ENCODE results near the gene LMNB1.

The LMNB1 gene

DNA sequence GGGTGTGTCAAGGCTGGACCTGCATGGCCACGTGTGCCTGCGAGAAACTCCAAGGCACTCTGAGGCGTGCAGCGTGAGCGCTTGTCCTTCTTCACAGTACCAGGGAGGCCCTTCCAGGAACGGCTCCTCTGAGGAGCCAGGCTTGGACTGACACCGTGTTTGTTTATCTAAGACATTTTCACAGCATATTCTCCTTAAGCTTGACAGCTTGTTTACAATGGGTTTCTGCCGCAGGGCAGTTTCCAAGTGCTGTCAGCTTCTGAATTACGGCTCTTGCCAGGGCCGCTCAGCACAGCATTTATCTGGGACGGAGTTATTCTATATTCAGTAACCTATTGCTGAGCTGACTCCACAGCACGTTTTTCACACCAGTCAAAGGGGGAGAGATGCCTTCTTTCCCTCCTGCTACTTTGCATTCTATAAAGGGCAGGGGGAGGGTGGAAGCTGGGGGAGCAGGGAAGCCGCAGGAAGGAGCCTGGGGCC, 98.4 kb downstream of the LMNB1 start (continued):
- TF ChIP-seq, protein P1, sequence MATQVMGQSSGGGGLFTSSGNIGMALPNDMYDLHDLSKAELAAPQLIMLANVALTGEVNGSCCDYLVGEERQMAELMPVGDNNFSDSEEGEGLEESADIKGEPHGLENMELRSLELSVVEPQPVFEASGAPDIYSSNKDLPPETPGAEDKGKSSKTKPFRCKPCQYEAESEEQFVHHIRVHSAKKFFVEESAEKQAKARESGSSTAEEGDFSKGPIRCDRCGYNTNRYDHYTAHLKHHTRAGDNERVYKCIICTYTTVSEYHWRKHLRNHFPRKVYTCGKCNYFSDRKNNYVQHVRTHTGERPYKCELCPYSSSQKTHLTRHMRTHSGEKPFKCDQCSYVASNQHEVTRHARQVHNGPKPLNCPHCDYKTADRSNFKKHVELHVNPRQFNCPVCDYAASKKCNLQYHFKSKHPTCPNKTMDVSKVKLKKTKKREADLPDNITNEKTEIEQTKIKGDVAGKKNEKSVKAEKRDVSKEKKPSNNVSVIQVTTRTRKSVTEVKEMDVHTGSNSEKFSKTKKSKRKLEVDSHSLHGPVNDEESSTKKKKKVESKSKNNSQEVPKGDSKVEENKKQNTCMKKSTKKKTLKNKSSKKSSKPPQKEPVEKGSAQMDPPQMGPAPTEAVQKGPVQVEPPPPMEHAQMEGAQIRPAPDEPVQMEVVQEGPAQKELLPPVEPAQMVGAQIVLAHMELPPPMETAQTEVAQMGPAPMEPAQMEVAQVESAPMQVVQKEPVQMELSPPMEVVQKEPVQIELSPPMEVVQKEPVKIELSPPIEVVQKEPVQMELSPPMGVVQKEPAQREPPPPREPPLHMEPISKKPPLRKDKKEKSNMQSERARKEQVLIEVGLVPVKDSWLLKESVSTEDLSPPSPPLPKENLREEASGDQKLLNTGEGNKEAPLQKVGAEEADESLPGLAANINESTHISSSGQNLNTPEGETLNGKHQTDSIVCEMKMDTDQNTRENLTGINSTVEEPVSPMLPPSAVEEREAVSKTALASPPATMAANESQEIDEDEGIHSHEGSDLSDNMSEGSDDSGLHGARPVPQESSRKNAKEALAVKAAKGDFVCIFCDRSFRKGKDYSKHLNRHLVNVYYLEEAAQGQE (tag by site-specific recombination; IDR thresholded peaks at IDR 0.05) = peak; percentile 49; the same call in 1 of the 2 replicates
- TF ChIP-seq, protein P2, sequence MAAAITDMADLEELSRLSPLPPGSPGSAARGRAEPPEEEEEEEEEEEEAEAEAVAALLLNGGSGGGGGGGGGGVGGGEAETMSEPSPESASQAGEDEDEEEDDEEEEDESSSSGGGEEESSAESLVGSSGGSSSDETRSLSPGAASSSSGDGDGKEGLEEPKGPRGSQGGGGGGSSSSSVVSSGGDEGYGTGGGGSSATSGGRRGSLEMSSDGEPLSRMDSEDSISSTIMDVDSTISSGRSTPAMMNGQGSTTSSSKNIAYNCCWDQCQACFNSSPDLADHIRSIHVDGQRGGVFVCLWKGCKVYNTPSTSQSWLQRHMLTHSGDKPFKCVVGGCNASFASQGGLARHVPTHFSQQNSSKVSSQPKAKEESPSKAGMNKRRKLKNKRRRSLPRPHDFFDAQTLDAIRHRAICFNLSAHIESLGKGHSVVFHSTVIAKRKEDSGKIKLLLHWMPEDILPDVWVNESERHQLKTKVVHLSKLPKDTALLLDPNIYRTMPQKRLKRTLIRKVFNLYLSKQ (tag by site-specific recombination; IDR thresholded peaks at IDR 0.05; ENCODE audit: borderline replicate concordance) = no peak
- TF ChIP-seq TRIM28 (IDR thresholded peaks at IDR 0.05; ENCODE audit: borderline replicate concordance, low read length) (peak; percentile 95), ZNF76 (tag by site-specific recombination; IDR thresholded peaks at IDR 0.05; ENCODE audit: borderline replicate concordance, low read depth) (no peak), ZFP41 (tag by site-specific recombination; IDR thresholded peaks at IDR 0.05; ENCODE audit: borderline replicate concordance) (no peak), MZF1 (tag by site-specific recombination; IDR thresholded peaks at IDR 0.05; ENCODE audit: borderline replicate concordance) (0 out of 2 replicates have a peak, but pooled peaks have one; percentile 15), ZNF184 (tag by site-specific recombination; IDR thresholded peaks at IDR 0.05) (0 out of 2 replicates have a peak, but pooled peaks have one; percentile 47), PATZ1 (tag by site-specific recombination; IDR thresholded peaks at IDR 0.05) (no peak), ZNF274 (IDR thresholded peaks at IDR 0.05; ENCODE audit: low read length) (no peak), ZNF274 (tag by site-specific recombination; IDR thresholded peaks at IDR 0.05; ENCODE audit: borderline replicate concordance) (no peak), YY2 (tag by site-specific recombination; IDR thresholded peaks at IDR 0.05) (no peak), ZNF174 (tag by site-specific recombination; IDR thresholded peaks at IDR 0.05) (no peak), ZXDB (tag by site-specific recombination; IDR thresholded peaks at IDR 0.05) (peak; percentile 92), ZNF701 (tag by site-specific recombination; IDR thresholded peaks at IDR 0.05) (no peak), ZNF132 (tag by site-specific recombination; IDR thresholded peaks at IDR 0.05; ENCODE audit: borderline replicate concordance) (no peak), ZNF23 (tag by site-specific recombination; IDR thresholded peaks at IDR 0.05; ENCODE audit: borderline replicate concordance) (no peak), ZNF791 (tag by site-specific recombination; IDR thresholded peaks at IDR 0.05) (no peak), ZNF350 (tag by site-specific recombination; IDR thresholded peaks at IDR 0.05) (no peak), MEIS1 (CRISPR knock-in tag; IDR thresholded peaks at IDR 0.05; ENCODE audit: borderline replicate concordance) (peak; percentile 28; the same call in 1 of the 2 replicates), ZNF624 (tag by site-specific recombination; IDR thresholded peaks at IDR 0.05) (no peak), ZNF473 (tag by site-specific recombination; IDR thresholded peaks at IDR 0.05) (no peak), ZNF571 (tag by site-specific recombination; IDR thresholded peaks at IDR 0.05) (no peak), ZBTB7A (tag by site-specific recombination; IDR thresholded peaks at IDR 0.05; ENCODE audit: low read depth) (no peak), ZIC2 (tag by site-specific recombination; IDR thresholded peaks at IDR 0.05) (peak; percentile 92), HOXC10 (CRISPR knock-in tag; IDR thresholded peaks at IDR 0.05) (no peak), ZBTB20 (tag by site-specific recombination; IDR thresholded peaks at IDR 0.05) (0 out of 2 replicates have a peak, but pooled peaks have one; percentile 13), PRDM1 (tag by site-specific recombination; IDR thresholded peaks at IDR 0.05) (no peak), ZNF155 (tag by site-specific recombination; IDR thresholded peaks at IDR 0.05) (no peak)
- TF ChIP-seq, protein P3, sequence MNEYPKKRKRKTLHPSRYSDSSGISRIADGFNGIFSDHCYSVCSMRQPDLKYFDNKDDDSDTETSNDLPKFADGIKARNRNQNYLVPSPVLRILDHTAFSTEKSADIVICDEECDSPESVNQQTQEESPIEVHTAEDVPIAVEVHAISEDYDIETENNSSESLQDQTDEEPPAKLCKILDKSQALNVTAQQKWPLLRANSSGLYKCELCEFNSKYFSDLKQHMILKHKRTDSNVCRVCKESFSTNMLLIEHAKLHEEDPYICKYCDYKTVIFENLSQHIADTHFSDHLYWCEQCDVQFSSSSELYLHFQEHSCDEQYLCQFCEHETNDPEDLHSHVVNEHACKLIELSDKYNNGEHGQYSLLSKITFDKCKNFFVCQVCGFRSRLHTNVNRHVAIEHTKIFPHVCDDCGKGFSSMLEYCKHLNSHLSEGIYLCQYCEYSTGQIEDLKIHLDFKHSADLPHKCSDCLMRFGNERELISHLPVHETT (tag by site-specific recombination; IDR thresholded peaks at IDR 0.05) = no peak
- TF ChIP-seq, protein P4, sequence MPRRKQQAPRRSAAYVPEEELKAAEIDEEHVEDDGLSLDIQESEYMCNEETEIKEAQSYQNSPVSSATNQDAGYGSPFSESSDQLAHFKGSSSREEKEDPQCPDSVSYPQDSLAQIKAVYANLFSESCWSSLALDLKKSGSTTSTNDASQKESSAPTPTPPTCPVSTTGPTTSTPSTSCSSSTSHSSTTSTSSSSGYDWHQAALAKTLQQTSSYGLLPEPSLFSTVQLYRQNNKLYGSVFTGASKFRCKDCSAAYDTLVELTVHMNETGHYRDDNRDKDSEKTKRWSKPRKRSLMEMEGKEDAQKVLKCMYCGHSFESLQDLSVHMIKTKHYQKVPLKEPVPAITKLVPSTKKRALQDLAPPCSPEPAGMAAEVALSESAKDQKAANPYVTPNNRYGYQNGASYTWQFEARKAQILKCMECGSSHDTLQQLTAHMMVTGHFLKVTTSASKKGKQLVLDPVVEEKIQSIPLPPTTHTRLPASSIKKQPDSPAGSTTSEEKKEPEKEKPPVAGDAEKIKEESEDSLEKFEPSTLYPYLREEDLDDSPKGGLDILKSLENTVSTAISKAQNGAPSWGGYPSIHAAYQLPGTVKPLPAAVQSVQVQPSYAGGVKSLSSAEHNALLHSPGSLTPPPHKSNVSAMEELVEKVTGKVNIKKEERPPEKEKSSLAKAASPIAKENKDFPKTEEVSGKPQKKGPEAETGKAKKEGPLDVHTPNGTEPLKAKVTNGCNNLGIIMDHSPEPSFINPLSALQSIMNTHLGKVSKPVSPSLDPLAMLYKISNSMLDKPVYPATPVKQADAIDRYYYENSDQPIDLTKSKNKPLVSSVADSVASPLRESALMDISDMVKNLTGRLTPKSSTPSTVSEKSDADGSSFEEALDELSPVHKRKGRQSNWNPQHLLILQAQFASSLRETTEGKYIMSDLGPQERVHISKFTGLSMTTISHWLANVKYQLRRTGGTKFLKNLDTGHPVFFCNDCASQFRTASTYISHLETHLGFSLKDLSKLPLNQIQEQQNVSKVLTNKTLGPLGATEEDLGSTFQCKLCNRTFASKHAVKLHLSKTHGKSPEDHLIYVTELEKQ (tag by site-specific recombination; IDR thresholded peaks at IDR 0.05; ENCODE audit: borderline replicate concordance) = peak; percentile 58; the same call in 1 of the 2 replicates
